Progenitor cell of endocrine pancreas (in vitro differentiated cells): ENCODE results near the gene AZI2. TPM values are rescaled to one million over a fixed set of nuclear protein-coding genes. Genes with fewer than 3 reads are reported as not detected.
A peak's percentile ranks its signal among the peaks of the same experiment; 100 is the strongest.

Source experiments
- DNase-seq: peaks from one replicate; pipeline ENCODE4 v3.0.0; 2021; ENCODE audit warnings: low spot score; ENCODE audit not compliant: unreplicated experiment
- H3K27ac Mint-ChIP-seq: 2 replicates; pipeline ENCODE4 v1.8.0; 2021; ENCODE audit warnings: mild to moderate bottlenecking, moderate library complexity, mixed read lengths
- H3K27me3 Mint-ChIP-seq: 2 replicates; pipeline ENCODE4 v1.8.0; 2021; ENCODE audit warnings: mixed read lengths
- H3K36me3 Mint-ChIP-seq: 2 replicates; pipeline ENCODE4 v1.8.0; 2022; ENCODE audit warnings: mixed read lengths; ENCODE audit not compliant: insufficient read depth
- H3K4me1 Mint-ChIP-seq: 2 replicates; pipeline ENCODE4 v1.8.0; 2021; ENCODE audit warnings: low read depth, mixed read lengths
- H3K4me3 Mint-ChIP-seq: 2 replicates; pipeline ENCODE4 v1.8.0; 2021; ENCODE audit warnings: low read depth, mild to moderate bottlenecking, moderate library complexity, mixed read lengths
- H3K9me3 Mint-ChIP-seq: 2 replicates; pipeline ENCODE4 v1.8.0; 2021; ENCODE audit warnings: low read depth, mixed read lengths
- CTCF ChIP-seq: fragments of 200-600 bp; sonication (generic); IDR thresholded peaks from one replicate; pipeline ENCODE4 v1.5.0; 2021; ENCODE audit warnings: antibody characterized with exemption, mild to moderate bottlenecking; ENCODE audit not compliant: unreplicated experiment
- total RNA-seq: library from RNA; stranded (reverse); gene quantifications from 2 replicates; pipeline ENCODE4 v1.2.1, GENCODE V29; 2021

The AZI2 gene
- total RNA-seq, 1 donor from 2014 or later: 57.1 TPM

GRCh38 chr3:28320981-28321380 lies 27.6 kb downstream of the AZI2 start:
- Mint-ChIP-seq H3K27ac (no peak overlapping the region), H3K27me3 (no peaks in the 10 kb centered on the region), H3K9me3 (no peaks in the 10 kb centered on the region), H3K4me3 (no peak overlapping the region), H3K36me3 (peaks cover 1% of the 10 kb centered on the region), H3K4me1 (peaks cover 7% of the 10 kb centered on the region)
- TF ChIP-seq CTCF: no peak
- DNase-seq: no peak

GRCh38 chr3:28317438-28318022 lies 31.1 kb downstream of the AZI2 start:
- TF ChIP-seq CTCF: peak; percentile 64
- peaks cover 7% of the 10 kb centered on the region for H3K4me1 Mint-ChIP-seq
- no peak overlapping the region for H3K4me3 Mint-ChIP-seq
- no peak overlapping the region for H3K27ac Mint-ChIP-seq
- no peaks in the 10 kb centered on the region for H3K9me3 Mint-ChIP-seq
- no peaks in the 10 kb centered on the region for H3K36me3 Mint-ChIP-seq
- no peaks in the 10 kb centered on the region for H3K27me3 Mint-ChIP-seq
- no peak for DNase-seq

GRCh38 chr3:28316226-28316625 lies 32.4 kb downstream of the AZI2 start:
- H3K4me1 Mint-ChIP-seq: peaks cover 5% of the 10 kb centered on the region
- no peak for TF ChIP-seq CTCF
- H3K9me3 Mint-ChIP-seq: no peaks in the 10 kb centered on the region
- H3K27ac Mint-ChIP-seq: no peak overlapping the region
- no peaks in the 10 kb centered on the region for H3K36me3 Mint-ChIP-seq
- no peaks in the 10 kb centered on the region for H3K27me3 Mint-ChIP-seq
- H3K4me3 Mint-ChIP-seq: no peak overlapping the region
- no peak for DNase-seq

GRCh38 chr3:28315711-28316110 lies 32.9 kb downstream of the AZI2 start:
- Mint-ChIP-seq H3K27ac (no peak overlapping the region), H3K9me3 (no peaks in the 10 kb centered on the region), H3K4me3 (no peak overlapping the region), H3K27me3 (no peaks in the 10 kb centered on the region), H3K4me1 (peaks cover under 1% of the 10 kb centered on the region), H3K36me3 (no peaks in the 10 kb centered on the region)
- TF ChIP-seq CTCF: no peak
- no peak for DNase-seq

GRCh38 chr3:28308196-28308595 lies 40.4 kb downstream of the AZI2 start:
- no peak overlapping the region for H3K4me3 Mint-ChIP-seq
- no peaks in the 10 kb centered on the region for H3K9me3 Mint-ChIP-seq
- no peak overlapping the region for H3K27ac Mint-ChIP-seq
- no peaks in the 10 kb centered on the region for H3K4me1 Mint-ChIP-seq
- no peak for DNase-seq
- no peaks in the 10 kb centered on the region for H3K36me3 Mint-ChIP-seq
- H3K27me3 Mint-ChIP-seq: no peaks in the 10 kb centered on the region
- no peak for TF ChIP-seq CTCF
